ENCODE data around the gene TSHZ3.

TSHZ3 gene

GRCh38 chr19:31387717-31388301 is 38.6 kb upstream of the TSHZ3 start:
- no peak overlapping the region for H3K4me3 ChIP-seq (replicated peaks; ENCODE audit: low read depth, low read length)
- TF ChIP-seq CTCF (IDR thresholded peaks at IDR 0.05; ENCODE audit: low read length, missing control alignments), result no peak
- DNase-seq (ENCODE audit: low read depth), result no peak

GRCh38 chr19:31386806-31387205 is 37.6 kb upstream of the TSHZ3 start:
- no peak overlapping the region for H3K4me3 ChIP-seq (replicated peaks; ENCODE audit: low read depth, low read length)
- TF ChIP-seq CTCF (IDR thresholded peaks at IDR 0.05; ENCODE audit: low read length, missing control alignments), result no peak
- DNase-seq (ENCODE audit: low read depth), result no peak

- TF ChIP-seq CTCF (IDR thresholded peaks at IDR 0.05; ENCODE audit: low read length, missing control alignments), result no peak
- H3K4me3 ChIP-seq (replicated peaks; ENCODE audit: low read depth, low read length), result no peak overlapping the region
- DNase-seq (ENCODE audit: low read depth), result no peak
Measured at GRCh38 chr19:31385744-31386143, 36.5 kb upstream of the TSHZ3 start.

- no peak overlapping the region for H3K4me3 ChIP-seq (replicated peaks; ENCODE audit: low read depth, low read length)
- TF ChIP-seq CTCF (IDR thresholded peaks at IDR 0.05; ENCODE audit: low read length, missing control alignments), result no peak
- no peak for DNase-seq (ENCODE audit: low read depth)
Measured at GRCh38 chr19:31383553-31383952, 34.3 kb upstream of the TSHZ3 start.

GRCh38 chr19:31380854-31381253 is 31.6 kb upstream of the TSHZ3 start:
- TF ChIP-seq CTCF (IDR thresholded peaks at IDR 0.05; ENCODE audit: low read length, missing control alignments), result no peak
- no peak for DNase-seq (ENCODE audit: low read depth)
- H3K4me3 ChIP-seq (replicated peaks; ENCODE audit: low read depth, low read length), result no peak overlapping the region

- DNase-seq (ENCODE audit: low read depth), result peak; percentile 95
- no peak overlapping the region for H3K4me3 ChIP-seq (replicated peaks; ENCODE audit: low read depth, low read length)
- TF ChIP-seq CTCF (IDR thresholded peaks at IDR 0.05; ENCODE audit: low read length, missing control alignments), result no peak
Measured at GRCh38 chr19:31378404-31378803, 29.2 kb upstream of the TSHZ3 start.

- DNase-seq (ENCODE audit: low read depth), result peak; percentile 33
- TF ChIP-seq CTCF (IDR thresholded peaks at IDR 0.05; ENCODE audit: low read length, missing control alignments), result no peak
- no peak overlapping the region for H3K4me3 ChIP-seq (replicated peaks; ENCODE audit: low read depth, low read length)
Measured at GRCh38 chr19:31377736-31378135, 28.5 kb upstream of the TSHZ3 start.

Measured in fibroblast of pulmonary artery (primary cell).